Measurements from ENCODE around the gene COL13A1. TPM values are rescaled to one million over a fixed set of nuclear protein-coding genes. Genes with fewer than 3 reads are reported as not detected.

COL13A1 gene
- total and polyA plus RNA-seq, 2 experiments from 2014 or later = 5.2 to 8.6 TPM

- TF ChIP-seq ZNF331 (CRISPR knock-in tag; IDR thresholded peaks at IDR 0.05; ENCODE audit: low read depth) (no peak), JUNB (IDR thresholded peaks at IDR 0.05; ENCODE audit: unreplicated experiment) (no peak), EZH2 (IDR thresholded peaks at IDR 0.05; ENCODE audit: low read depth, unreplicated experiment) (no peak), ZNF462 (CRISPR knock-in tag; IDR thresholded peaks at IDR 0.05) (no peak), EZH2phosphoT487 (IDR thresholded peaks at IDR 0.05; ENCODE audit: unreplicated experiment) (no peak), NANOG (IDR thresholded peaks at IDR 0.05; ENCODE audit: borderline replicate concordance) (no peak), STAT1 (IDR thresholded peaks at IDR 0.05; ENCODE audit: unreplicated experiment) (no peak), CREB1 (CRISPR knock-in tag; IDR thresholded peaks at IDR 0.05; ENCODE audit: low read depth) (no peak), ZNF114 (CRISPR knock-in tag; IDR thresholded peaks at IDR 0.05) (no peak), POLR2AphosphoS5 (IDR thresholded peaks at IDR 0.05; ENCODE audit: low read depth) (no peak)
- TF ChIP-seq, protein P1, sequence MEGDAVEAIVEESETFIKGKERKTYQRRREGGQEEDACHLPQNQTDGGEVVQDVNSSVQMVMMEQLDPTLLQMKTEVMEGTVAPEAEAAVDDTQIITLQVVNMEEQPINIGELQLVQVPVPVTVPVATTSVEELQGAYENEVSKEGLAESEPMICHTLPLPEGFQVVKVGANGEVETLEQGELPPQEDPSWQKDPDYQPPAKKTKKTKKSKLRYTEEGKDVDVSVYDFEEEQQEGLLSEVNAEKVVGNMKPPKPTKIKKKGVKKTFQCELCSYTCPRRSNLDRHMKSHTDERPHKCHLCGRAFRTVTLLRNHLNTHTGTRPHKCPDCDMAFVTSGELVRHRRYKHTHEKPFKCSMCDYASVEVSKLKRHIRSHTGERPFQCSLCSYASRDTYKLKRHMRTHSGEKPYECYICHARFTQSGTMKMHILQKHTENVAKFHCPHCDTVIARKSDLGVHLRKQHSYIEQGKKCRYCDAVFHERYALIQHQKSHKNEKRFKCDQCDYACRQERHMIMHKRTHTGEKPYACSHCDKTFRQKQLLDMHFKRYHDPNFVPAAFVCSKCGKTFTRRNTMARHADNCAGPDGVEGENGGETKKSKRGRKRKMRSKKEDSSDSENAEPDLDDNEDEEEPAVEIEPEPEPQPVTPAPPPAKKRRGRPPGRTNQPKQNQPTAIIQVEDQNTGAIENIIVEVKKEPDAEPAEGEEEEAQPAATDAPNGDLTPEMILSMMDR (conservative IDR thresholded peaks at IDR 0.05; ENCODE audit: low read depth in 2 of 2) = no peak
- TF ChIP-seq, protein P2, sequence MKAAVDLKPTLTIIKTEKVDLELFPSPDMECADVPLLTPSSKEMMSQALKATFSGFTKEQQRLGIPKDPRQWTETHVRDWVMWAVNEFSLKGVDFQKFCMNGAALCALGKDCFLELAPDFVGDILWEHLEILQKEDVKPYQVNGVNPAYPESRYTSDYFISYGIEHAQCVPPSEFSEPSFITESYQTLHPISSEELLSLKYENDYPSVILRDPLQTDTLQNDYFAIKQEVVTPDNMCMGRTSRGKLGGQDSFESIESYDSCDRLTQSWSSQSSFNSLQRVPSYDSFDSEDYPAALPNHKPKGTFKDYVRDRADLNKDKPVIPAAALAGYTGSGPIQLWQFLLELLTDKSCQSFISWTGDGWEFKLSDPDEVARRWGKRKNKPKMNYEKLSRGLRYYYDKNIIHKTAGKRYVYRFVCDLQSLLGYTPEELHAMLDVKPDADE (IDR thresholded peaks at IDR 0.05) = no peak
- TF ChIP-seq, protein P3, sequence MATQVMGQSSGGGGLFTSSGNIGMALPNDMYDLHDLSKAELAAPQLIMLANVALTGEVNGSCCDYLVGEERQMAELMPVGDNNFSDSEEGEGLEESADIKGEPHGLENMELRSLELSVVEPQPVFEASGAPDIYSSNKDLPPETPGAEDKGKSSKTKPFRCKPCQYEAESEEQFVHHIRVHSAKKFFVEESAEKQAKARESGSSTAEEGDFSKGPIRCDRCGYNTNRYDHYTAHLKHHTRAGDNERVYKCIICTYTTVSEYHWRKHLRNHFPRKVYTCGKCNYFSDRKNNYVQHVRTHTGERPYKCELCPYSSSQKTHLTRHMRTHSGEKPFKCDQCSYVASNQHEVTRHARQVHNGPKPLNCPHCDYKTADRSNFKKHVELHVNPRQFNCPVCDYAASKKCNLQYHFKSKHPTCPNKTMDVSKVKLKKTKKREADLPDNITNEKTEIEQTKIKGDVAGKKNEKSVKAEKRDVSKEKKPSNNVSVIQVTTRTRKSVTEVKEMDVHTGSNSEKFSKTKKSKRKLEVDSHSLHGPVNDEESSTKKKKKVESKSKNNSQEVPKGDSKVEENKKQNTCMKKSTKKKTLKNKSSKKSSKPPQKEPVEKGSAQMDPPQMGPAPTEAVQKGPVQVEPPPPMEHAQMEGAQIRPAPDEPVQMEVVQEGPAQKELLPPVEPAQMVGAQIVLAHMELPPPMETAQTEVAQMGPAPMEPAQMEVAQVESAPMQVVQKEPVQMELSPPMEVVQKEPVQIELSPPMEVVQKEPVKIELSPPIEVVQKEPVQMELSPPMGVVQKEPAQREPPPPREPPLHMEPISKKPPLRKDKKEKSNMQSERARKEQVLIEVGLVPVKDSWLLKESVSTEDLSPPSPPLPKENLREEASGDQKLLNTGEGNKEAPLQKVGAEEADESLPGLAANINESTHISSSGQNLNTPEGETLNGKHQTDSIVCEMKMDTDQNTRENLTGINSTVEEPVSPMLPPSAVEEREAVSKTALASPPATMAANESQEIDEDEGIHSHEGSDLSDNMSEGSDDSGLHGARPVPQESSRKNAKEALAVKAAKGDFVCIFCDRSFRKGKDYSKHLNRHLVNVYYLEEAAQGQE (IDR thresholded peaks at IDR 0.05; ENCODE audit: unreplicated experiment) = no peak
- H3K36me3 ChIP-seq (ENCODE audit: insufficient read depth) = 0 out of 2 replicates have a peak, but pooled peaks cover 3% of the 10 kb centered on the region
- Mint-ChIP-seq H3K9me3 (peaks cover 12% of the 10 kb centered on the region), H3K27ac (no peak overlapping the region), H3K4me1 (peaks cover 45% of the 10 kb centered on the region), H3K4me3 (no peak overlapping the region), H3K36me3 (ENCODE audit: low read depth) (0 out of 3 replicates have a peak, but pooled peaks cover 2% of the 10 kb centered on the region), H3K27me3 (ENCODE audit: insufficient read depth, low read depth, poor library complexity) (peaks cover 12% of the 10 kb centered on the region)
- H3K9me2 ChIP-seq (ENCODE audit: insufficient read depth) = no peaks in the 10 kb centered on the region
- H3F3A ChIP-seq (replicated peaks; ENCODE audit: low read depth) = no peaks in the 10 kb centered on the region
- no peaks in the 10 kb centered on the region for H4K20me1 ChIP-seq (replicated peaks; ENCODE audit: insufficient read depth)
- peaks cover 14% of the 10 kb centered on the region for H3K4me1 ChIP-seq (ENCODE audit: insufficient read depth)
- H3K4me3 ChIP-seq = no peak overlapping the region
- no peaks in the 10 kb centered on the region for H3K27me3 ChIP-seq (ENCODE audit: insufficient read depth)
- DNase-seq (ENCODE audit: low spot score) (no peak), ATAC-seq (no peak)
- no peak overlapping the region for H2AFZ ChIP-seq
- H3K79me2 ChIP-seq (replicated peaks; ENCODE audit: insufficient read depth) = no peaks in the 10 kb centered on the region
- no peak overlapping the region for H3K4me2 ChIP-seq
- no peak overlapping the region for H3K27ac ChIP-seq (ENCODE audit: low read depth)
These were observed 13.4 kb downstream of the COL13A1 start for GRCh38 chr10:69815104-69815503.
